Hepatocyte (in vitro differentiated cells): Measurements from ENCODE around the gene PDLIM5. TPM values are rescaled to one million over a fixed set of nuclear protein-coding genes. Genes with fewer than 3 reads are reported as not detected.

Experiments
- DNase-seq: peaks from one replicate; pipeline ENCODE4 v3.0.0-alpha.2; 2016; ENCODE audit warnings: low spot score
- H2AFZ ChIP-seq: fragments of 200-600 bp; sonication (generic); 2 replicates; pipeline ENCODE4 v1.6.0; 2016; ENCODE audit warnings: antibody characterized with exemption, mild to moderate bottlenecking
- H3K27ac ChIP-seq: fragments of 200-600 bp; sonication (generic); 2 replicates; pipeline ENCODE4 v1.5.1; 2016; ENCODE audit warnings: mild to moderate bottlenecking
- H3K27me3 ChIP-seq: fragments of 200-600 bp; sonication (generic); 2 replicates; pipeline ENCODE4 v1.6.1; 2016
- H3K36me3 ChIP-seq: fragments of 200-600 bp; sonication (generic); replicated peaks from 2 replicates; pipeline ENCODE4 v1.5.1; 2016; ENCODE audit warnings: low read depth; ENCODE audit not compliant: insufficient read depth
- H3K4me1 ChIP-seq: fragments of 200-600 bp; sonication (generic); 2 replicates; pipeline ENCODE4 v1.5.1; 2016; ENCODE audit warnings: mild to moderate bottlenecking, moderate library complexity; ENCODE audit not compliant: insufficient read depth
- H3K4me2 ChIP-seq: fragments of 200-600 bp; sonication (generic); 2 replicates; pipeline ENCODE4 v1.6.0; 2016
- H3K4me3 ChIP-seq: fragments of 200-600 bp; sonication (generic); 2 replicates; pipeline ENCODE4 v1.5.1; 2016; ENCODE audit warnings: mild to moderate bottlenecking
- H3K79me2 ChIP-seq: fragments of 200-600 bp; sonication (generic); 2 replicates; pipeline ENCODE4 v1.6.0; 2017; ENCODE audit warnings: mild to moderate bottlenecking
- H3K9me2 ChIP-seq: fragments of 200-600 bp; sonication (generic); replicated peaks from 2 replicates; pipeline ENCODE4 v1.6.0; 2017; ENCODE audit warnings: mild to moderate bottlenecking; ENCODE audit not compliant: insufficient read depth
- H3K9me3 ChIP-seq: fragments of 200-600 bp; sonication (generic); 2 replicates; pipeline ENCODE4 v1.5.1; 2016; ENCODE audit warnings: low read depth, mild to moderate bottlenecking
- H4K20me1 ChIP-seq: fragments of 200-600 bp; sonication (generic); 2 replicates; pipeline ENCODE4 v1.6.0; 2016; ENCODE audit warnings: mild to moderate bottlenecking; ENCODE audit not compliant: insufficient read depth, poor library complexity, severe bottlenecking
- EZH2 ChIP-seq: fragments of 200-600 bp; sonication (generic); IDR thresholded peaks from 2 replicates; pipeline ENCODE4 v1.6.1; 2016; ENCODE audit warnings: antibody characterized with exemption, mild to moderate bottlenecking, borderline replicate concordance
- EZH2phosphoT487 ChIP-seq: fragments of 200-600 bp; sonication (generic); IDR thresholded peaks from one replicate; pipeline ENCODE4 v1.6.1; 2018; ENCODE audit warnings: antibody characterized with exemption, mild to moderate bottlenecking, low read depth, moderate library complexity; ENCODE audit not compliant: unreplicated experiment, severe bottlenecking
- WGBS: methylation state at CpG from one replicate; pipeline ENCODE4 v1.1.6; 2016; ENCODE audit warnings: low lambda C conversion rate; ENCODE audit errors: missing lambda C conversion rate; 5-methylcytosine and 5-hydroxymethylcytosine counted together
- polyA plus RNA-seq: library from polyadenylated mRNA; unstranded; fragments of >200 nt; fragmentation: Nextera tagmentation; extraction: Ambion mirVana; gene quantifications from 2 replicates; pipeline ENCODE4 v1.2.1, GENCODE V29; 2016
- total RNA-seq: library from RNA; depleted of rRNA; stranded (reverse); fragments of >200 nt; gene quantifications from 2 replicates; pipeline ENCODE4 v1.2.3, GENCODE V29; 2014
- TF ChIP-seq, protein P1 (sequence below): fragments of 200-600 bp; sonication (generic); IDR thresholded peaks from 2 replicates; pipeline ENCODE4 v1.5.1; 2016; ENCODE audit warnings: antibody characterized with exemption, mild to moderate bottlenecking; ENCODE audit not compliant: poor library complexity

Gene PDLIM5
- total and polyA plus RNA-seq, 2 experiments from 2014 or later: 97.1 to 121 TPM

DNA sequence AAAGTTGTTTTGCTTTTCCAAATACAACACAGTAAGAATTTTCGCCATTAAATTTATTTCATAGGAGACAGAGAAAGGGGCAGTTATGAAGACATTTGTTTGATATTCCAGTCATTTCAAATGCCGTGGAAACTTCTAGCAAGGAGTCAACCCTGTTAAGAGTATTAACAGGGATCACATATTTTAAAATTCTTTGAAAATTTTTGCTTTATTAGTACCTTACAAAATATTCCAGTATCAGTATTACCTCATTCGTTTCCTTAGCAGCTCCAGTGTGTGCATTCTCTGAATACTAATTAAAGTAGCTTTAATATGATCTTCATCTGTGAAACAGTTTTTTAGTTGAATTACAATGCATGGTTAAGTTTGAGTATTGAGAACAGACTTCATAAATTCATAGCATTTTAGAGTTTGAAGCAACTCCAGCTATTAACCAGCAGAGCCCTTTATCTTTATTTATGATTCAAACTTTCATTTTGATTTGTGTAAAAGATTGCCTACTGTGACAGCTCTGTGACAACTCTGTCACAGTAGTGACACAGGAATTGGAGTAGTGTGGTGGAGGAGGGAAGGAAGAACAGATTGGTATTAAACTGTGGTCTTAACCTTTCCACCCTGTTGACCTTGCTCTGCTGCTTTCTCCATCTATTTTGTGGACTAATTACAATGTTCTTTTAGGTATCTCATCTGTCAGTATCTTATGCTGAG lies 86.3 kb downstream of the PDLIM5 start:
- DNase-seq: no peak
- Histone ChIP-seq H3K4me2 (no peak overlapping the region), H4K20me1 (no peaks in the 10 kb centered on the region), H2AFZ (no peak overlapping the region), H3K4me3 (no peak overlapping the region), H3K79me2 (peaks cover 41% of the 10 kb centered on the region), H3K4me1 (peaks cover 30% of the 10 kb centered on the region), H3K27me3 (no peaks in the 10 kb centered on the region), H3K9me3 (no peaks in the 10 kb centered on the region), H3K9me2 (no peaks in the 10 kb centered on the region), H3K27ac (no peak overlapping the region), H3K36me3 (no peaks in the 10 kb centered on the region)
- TF ChIP-seq, protein P1, sequence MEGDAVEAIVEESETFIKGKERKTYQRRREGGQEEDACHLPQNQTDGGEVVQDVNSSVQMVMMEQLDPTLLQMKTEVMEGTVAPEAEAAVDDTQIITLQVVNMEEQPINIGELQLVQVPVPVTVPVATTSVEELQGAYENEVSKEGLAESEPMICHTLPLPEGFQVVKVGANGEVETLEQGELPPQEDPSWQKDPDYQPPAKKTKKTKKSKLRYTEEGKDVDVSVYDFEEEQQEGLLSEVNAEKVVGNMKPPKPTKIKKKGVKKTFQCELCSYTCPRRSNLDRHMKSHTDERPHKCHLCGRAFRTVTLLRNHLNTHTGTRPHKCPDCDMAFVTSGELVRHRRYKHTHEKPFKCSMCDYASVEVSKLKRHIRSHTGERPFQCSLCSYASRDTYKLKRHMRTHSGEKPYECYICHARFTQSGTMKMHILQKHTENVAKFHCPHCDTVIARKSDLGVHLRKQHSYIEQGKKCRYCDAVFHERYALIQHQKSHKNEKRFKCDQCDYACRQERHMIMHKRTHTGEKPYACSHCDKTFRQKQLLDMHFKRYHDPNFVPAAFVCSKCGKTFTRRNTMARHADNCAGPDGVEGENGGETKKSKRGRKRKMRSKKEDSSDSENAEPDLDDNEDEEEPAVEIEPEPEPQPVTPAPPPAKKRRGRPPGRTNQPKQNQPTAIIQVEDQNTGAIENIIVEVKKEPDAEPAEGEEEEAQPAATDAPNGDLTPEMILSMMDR: no peak
- TF ChIP-seq EZH2: no peak
- TF ChIP-seq EZH2phosphoT487: no peak
- WGBS: 84% methylated on average over 3 of the region's 3 CpGs

DNA sequence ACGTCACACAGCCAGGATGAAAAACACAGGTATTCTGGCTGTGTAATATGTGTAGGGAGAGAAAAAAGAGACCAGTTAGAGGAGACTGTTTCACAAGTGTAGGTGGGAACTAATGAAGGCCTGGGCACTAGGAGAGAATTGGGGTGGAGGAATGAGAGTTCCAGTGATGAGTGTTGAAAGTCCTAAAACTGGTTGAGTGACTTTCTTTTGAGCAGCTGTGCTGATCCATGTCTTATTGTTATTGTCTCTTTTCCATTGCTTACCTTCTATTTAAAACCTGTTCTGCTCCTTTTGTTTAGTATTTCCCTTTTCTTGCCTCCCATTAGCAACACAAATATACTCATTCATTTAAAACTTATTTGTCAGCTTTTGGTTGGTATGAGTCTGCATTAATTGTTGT lies 88.7 kb downstream of the PDLIM5 start:
- WGBS: 92% methylated on average over 1 of the region's 1 CpG
- no peak for DNase-seq
- Histone ChIP-seq H3K27ac (peak overlapping the region; percentile 27), H3K9me2 (no peaks in the 10 kb centered on the region), H3K36me3 (no peaks in the 10 kb centered on the region), H3K27me3 (no peaks in the 10 kb centered on the region), H3K4me2 (no peak overlapping the region), H2AFZ (no peak overlapping the region), H3K4me3 (no peak overlapping the region), H3K4me1 (peaks cover 27% of the 10 kb centered on the region), H4K20me1 (no peaks in the 10 kb centered on the region), H3K79me2 (peaks cover 50% of the 10 kb centered on the region), H3K9me3 (no peaks in the 10 kb centered on the region)
- TF ChIP-seq EZH2 (no peak), EZH2phosphoT487 (no peak)
- TF ChIP-seq, protein P1: no peak

DNA sequence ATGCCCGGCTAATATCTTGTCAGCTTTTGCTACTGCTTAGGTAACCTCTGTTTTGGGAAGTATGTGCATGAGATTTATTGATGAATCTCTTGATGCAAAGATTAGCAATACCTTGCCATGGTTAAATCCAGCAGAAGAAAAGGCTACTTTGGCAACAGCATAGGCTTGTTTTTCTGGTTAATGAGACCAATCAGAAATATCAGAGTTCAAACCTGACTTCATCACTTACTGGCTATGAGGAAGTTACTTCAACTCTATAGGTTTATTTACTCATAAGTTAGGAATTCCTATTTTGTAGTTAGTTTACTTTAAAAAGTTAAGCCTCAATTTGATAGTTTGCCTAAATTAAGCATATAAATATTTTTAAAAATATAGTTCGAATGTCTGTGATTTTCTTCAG lies 93.1 kb downstream of the PDLIM5 start:
- H2AFZ ChIP-seq: no peak overlapping the region
- no peaks in the 10 kb centered on the region for H3K27me3 ChIP-seq
- H3K4me1 ChIP-seq: no peaks in the 10 kb centered on the region
- no peaks in the 10 kb centered on the region for H3K9me2 ChIP-seq
- 76% methylated on average over 2 of the region's 2 CpGs for WGBS
- H3K27ac ChIP-seq: no peak overlapping the region
- H3K9me3 ChIP-seq: no peaks in the 10 kb centered on the region
- H3K79me2 ChIP-seq: peaks cover 48% of the 10 kb centered on the region
- no peak overlapping the region for H3K4me2 ChIP-seq
- H4K20me1 ChIP-seq: no peaks in the 10 kb centered on the region
- DNase-seq: no peak
- no peak overlapping the region for H3K4me3 ChIP-seq
- TF ChIP-seq EZH2 (no peak), EZH2phosphoT487 (no peak)
- TF ChIP-seq, protein P1: no peak
- H3K36me3 ChIP-seq: no peaks in the 10 kb centered on the region
